GM21723 (cell line): ENCODE data around the gene TRMO.

Experiments used
- ATAC-seq: cut with Tn5 transposase; IDR thresholded peaks from one replicate; pipeline ENCODE4 v1.9.1; 2021; ENCODE audit warnings: mild to moderate bottlenecking, moderate library complexity; ENCODE audit not compliant: unreplicated experiment

Gene TRMO

DNA sequence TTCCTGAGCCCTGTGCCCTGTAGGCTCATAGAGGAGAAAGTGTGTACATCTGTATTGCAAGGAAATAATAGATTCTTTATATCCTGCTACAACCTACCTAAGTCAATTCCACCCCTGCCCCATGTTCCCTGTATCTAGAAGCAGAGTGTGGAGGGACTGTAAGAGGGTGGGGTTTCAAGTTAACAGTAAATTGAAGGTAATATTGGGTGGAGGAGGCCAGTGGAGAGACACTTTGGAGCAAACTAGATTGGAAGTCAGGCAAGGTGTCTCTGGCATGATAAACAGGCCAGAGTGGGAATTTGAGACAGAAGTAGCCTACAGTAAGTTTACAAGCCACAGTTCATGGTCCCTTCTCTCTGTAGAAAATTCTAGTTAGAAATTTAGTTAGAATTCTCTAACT, 17.9 kb upstream of the TRMO start:
- ATAC-seq = no peak

- ATAC-seq = peak; percentile 62
Observed at GRCh38 chr9:97938081-97938644, 15.9 kb upstream of the TRMO start, which contains the start of gene HEMGN. Gene HEMGN, minus strand, starts transcription at chr9:97938172. Its CDS starts 36 bp downstream, at chr9:97938136.

DNA sequence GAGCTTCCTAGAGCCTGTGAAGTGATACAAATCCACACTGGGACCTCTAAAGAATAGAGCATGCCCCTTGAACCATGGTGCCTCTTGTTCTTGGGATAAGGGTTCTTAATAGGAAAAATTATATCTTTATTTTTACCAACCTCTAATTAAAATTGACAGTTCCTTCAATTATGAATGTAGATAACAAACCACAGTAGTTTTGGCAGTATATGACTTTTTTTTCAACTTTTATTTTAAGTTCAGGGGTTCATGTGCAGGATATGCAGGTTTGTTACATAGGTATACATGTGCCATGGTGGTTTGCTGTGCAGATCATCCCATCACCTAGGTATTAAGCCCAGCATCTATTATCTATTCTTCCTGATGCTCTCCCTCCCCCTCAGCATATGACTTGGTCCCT, 14.7 kb upstream of the TRMO start:
- no peak for ATAC-seq

DNA sequence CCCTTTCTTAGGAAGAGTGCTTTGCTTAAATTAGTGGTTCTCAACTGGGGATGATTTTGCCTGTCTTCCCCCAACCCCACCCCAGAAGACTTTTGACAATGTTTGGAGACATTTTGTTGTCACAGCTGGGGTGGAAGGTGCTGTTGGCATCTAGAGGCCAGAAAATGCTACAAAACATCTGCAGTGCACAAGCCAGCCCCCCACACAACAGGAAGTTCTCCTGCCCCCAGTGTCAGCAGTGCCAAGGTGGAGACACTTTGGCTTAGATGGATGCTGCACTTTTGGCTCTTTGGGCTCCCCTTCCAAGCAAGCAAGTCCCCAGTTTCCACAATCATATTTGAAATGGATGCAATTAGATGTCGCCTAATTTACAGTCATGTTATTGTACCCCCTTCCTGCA, 13.0 kb upstream of the TRMO start:
- ATAC-seq = no peak

DNA sequence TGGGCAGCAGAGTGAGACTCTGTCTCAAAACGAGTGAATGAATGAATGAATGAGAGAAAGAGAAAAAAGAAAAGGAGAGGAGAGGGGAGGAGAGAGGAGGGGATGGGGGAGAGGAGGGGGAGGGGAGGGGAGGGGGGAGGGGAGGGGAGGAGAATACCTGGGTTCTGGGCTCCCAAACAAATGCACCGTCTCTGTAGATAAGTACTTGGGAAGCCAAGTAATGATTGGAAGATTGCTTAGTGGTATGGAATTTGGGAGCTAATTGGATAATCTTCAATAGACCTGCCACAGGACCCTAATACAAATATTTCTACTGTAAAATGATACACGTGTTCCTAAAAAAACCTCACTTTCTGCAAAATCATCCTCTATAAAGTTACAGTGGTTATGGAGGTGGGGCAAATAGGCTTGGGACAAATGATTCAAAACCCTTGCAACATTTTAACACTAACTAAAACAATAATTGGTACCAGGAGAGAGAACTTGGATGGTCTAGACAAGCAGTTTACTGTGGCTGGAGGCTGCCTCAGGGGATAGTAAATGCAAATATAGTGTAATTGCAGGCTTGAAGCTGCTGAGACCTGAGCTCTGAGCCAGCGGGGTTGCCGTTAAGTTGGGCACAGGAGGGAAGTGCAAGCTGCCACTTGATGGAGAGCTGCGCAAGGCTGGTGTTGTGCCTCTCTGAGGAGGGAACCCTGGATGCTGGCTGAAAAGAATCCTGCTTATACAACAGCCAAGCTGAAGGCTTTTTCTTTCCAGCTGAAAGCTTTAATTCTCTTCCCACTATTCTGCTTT, 12.2 kb upstream of the TRMO start:
- ATAC-seq = no peak

DNA sequence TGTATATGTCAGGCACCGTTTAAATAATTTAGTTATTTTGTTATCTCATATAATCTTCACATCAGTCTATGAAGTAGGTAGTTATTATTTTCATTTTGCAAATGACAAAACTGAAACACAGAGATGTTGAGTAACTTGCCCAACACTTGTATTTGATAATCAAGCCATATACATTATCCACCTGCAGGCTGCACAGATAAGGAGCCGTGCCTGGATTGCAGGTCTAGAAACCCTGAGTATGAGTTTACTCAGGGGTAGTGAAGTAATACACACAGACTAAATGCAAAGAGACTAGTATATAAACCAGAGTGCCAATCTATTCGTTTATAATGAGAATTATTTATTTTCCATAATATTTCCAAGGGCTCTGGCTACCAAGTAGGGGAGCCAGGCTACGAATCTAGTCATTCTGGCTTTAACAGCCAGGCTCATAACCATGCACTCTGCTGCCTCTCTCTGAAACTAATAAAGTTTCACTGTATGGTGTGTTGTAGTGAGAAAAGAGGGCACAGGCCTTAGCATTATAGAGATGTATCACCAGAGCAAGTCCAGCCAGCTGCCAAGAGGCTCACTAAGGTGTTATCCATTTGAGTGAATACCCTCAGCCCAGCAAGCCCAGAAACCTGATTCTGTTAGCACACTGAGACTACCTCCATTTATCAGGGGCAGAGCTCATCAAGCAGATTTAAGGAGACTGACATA, 11.1 kb upstream of the TRMO start:
- no peak for ATAC-seq

GRCh38 chr9:97930972-97931371, 8.7 kb upstream of the TRMO start:
- ATAC-seq = no peak

- ATAC-seq = no peak
Observed at GRCh38 chr9:97928986-97929604, 6.8 kb upstream of the TRMO start.

- no peak for ATAC-seq
Observed at GRCh38 chr9:97925497-97926334, 3.4 kb upstream of the TRMO start.

- no peak for ATAC-seq
Observed at GRCh38 chr9:97924386-97924785, 2.1 kb upstream of the TRMO start.

DNA sequence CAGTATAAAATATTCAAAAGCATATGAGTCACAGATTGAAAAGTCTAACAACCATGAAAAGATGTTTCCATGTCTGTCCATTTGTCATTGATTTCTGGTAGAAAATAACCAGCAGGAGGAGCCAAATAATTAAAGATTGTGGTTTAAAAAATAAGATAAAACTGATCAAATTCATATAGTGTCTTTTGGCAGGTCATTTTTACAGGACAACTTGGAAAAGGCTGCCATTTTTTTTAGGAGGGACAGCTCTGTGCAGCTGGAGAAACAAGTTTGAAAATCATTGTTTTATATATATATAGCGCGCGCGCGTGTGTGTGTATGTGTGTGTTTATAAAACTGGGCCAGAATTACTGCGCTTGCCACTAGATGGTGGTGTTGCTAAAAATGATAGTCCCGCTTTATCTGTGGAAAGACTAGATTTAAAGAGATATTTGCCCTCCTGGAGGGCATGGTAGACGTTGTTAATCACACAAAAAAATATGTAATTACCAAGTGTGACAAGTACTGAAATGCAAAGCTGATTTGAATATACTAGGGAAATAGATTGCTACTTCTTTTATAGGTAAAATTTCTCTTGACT, 1.3 kb upstream of the TRMO start:
- peak; percentile 38 for ATAC-seq

DNA sequence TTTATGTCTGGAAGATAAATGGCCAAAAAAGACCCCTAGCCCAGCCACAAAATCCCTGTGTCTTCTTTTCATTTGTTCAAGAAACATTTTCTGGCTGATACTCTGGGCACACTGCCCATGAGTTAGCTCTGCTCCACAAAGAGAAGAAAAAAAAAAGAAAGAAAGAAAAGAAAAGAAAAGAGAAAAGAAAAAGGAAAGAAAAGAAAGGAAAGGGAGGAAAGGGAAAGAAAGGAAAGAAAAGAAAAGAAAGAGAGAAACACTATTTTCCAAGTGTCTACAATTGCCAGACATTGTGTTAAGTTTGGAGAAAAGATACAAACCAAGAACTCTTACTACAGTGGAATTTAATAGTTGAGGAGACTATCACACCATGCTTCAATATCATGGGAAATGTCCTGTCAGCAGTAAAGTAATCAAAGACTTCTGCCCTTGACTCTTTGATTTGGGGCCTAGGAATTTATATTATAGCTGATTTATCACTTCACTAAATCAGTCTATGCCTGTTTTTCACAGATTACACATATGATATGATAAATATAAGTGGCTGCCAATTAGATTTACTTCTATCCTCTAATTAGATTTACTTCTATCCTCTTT, 3.0 kb downstream of the TRMO start:
- ATAC-seq = no peak

GRCh38 chr9:97918611-97919010, 3.7 kb downstream of the TRMO start:
- no peak for ATAC-seq

- ATAC-seq = no peak
Observed at GRCh38 chr9:97911970-97912369, 10.3 kb downstream of the TRMO start.

- ATAC-seq = no peak
Observed at GRCh38 chr9:97911528-97911927, 10.8 kb downstream of the TRMO start.

- no peak for ATAC-seq
Observed at GRCh38 chr9:97910357-97910756, 11.9 kb downstream of the TRMO start.

GRCh38 chr9:97908705-97909104, 13.6 kb downstream of the TRMO start:
- ATAC-seq = no peak

- no peak for ATAC-seq
Observed at GRCh38 chr9:97907632-97908031, 14.7 kb downstream of the TRMO start.

GRCh38 chr9:97907046-97907445, 15.3 kb downstream of the TRMO start:
- no peak for ATAC-seq

- ATAC-seq = no peak
Observed at GRCh38 chr9:97906236-97906831, 16.0 kb downstream of the TRMO start.
